ENCODE results near the gene IPP.

Gene IPP

GRCh38 chr1:45787905-45788304, 37.5 kb upstream of the IPP start:
- Histone ChIP-seq H4K20me1 (ENCODE audit: insufficient read depth, low read length, poor library complexity, severe bottlenecking) (no peaks in the 10 kb centered on the region), H3K4me2 (ENCODE audit: low read depth, low read length, poor library complexity, severe bottlenecking) (no peak overlapping the region), H3F3A (ENCODE audit: low read depth) (no peaks in the 10 kb centered on the region), H3K9me2 (replicated peaks; ENCODE audit: low read depth, low read length) (no peaks in the 10 kb centered on the region), H3K27me3 (ENCODE audit: insufficient read depth, low read length, poor library complexity, severe bottlenecking) (peaks cover 17% of the 10 kb centered on the region), H3K9ac (ENCODE audit: low read depth, low read length, poor library complexity, severe bottlenecking) (no peak overlapping the region), H3K9me3 (ENCODE audit: insufficient read depth, low read depth, low read length) (no peaks in the 10 kb centered on the region), H3K4me1 (ENCODE audit: insufficient read depth, low read length, poor library complexity, severe bottlenecking) (peaks cover 5% of the 10 kb centered on the region), H3K4me3 (ENCODE audit: low read length, poor library complexity, severe bottlenecking) (no peak overlapping the region), H2AFZ (ENCODE audit: low read length) (no peak overlapping the region), H3K79me2 (ENCODE audit: insufficient read depth, low read length) (no peaks in the 10 kb centered on the region), H3K36me3 (ENCODE audit: insufficient read depth, low read length) (no peaks in the 10 kb centered on the region)
- TF ChIP-seq EZH2phosphoT487 (IDR thresholded peaks at IDR 0.05; ENCODE audit: borderline replicate concordance) (no peak), CTCF (conservative IDR thresholded peaks at IDR 0.05; ENCODE audit: low read length) (no peak)

DNA sequence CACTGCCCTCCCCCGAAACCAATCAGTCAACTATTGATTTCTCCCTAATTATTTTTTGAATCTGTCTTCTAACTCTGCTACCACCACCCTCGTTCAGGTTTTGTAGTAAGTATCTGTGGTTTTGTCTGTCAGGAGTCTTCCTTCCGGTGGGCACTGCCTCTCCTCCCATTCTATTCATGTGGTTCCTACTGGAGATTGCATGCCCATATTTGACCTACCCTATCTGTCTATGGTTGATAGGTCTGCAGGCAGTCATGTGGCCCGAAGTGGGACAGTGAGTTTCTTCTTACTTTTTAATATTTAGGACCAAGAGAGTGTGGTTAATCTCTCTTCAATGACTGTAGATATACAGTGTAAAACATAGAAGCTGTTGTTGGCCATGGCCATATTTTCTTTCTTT, 35.1 kb upstream of the IPP start:
- no peaks in the 10 kb centered on the region for H3K9me3 ChIP-seq (ENCODE audit: insufficient read depth, low read depth, low read length)
- peaks cover 5% of the 10 kb centered on the region for H3K4me1 ChIP-seq (ENCODE audit: insufficient read depth, low read length, poor library complexity, severe bottlenecking)
- no peak overlapping the region for H3K9ac ChIP-seq (ENCODE audit: low read depth, low read length, poor library complexity, severe bottlenecking)
- no peaks in the 10 kb centered on the region for H3K9me2 ChIP-seq (replicated peaks; ENCODE audit: low read depth, low read length)
- H3K4me3 ChIP-seq (ENCODE audit: low read length, poor library complexity, severe bottlenecking): peak overlapping the region; percentile 38
- no peaks in the 10 kb centered on the region for H3K36me3 ChIP-seq (ENCODE audit: insufficient read depth, low read length)
- H3K27me3 ChIP-seq (ENCODE audit: insufficient read depth, low read length, poor library complexity, severe bottlenecking): peaks cover 17% of the 10 kb centered on the region
- H4K20me1 ChIP-seq (ENCODE audit: insufficient read depth, low read length, poor library complexity, severe bottlenecking): no peaks in the 10 kb centered on the region
- H3K4me2 ChIP-seq (ENCODE audit: low read depth, low read length, poor library complexity, severe bottlenecking): peak overlapping the region; percentile 34
- H2AFZ ChIP-seq (ENCODE audit: low read length): no peak overlapping the region
- TF ChIP-seq EZH2phosphoT487 (IDR thresholded peaks at IDR 0.05; ENCODE audit: borderline replicate concordance) (no peak), CTCF (conservative IDR thresholded peaks at IDR 0.05; ENCODE audit: low read length) (no peak)
- no peaks in the 10 kb centered on the region for H3F3A ChIP-seq (ENCODE audit: low read depth)
- no peaks in the 10 kb centered on the region for H3K79me2 ChIP-seq (ENCODE audit: insufficient read depth, low read length)

DNA sequence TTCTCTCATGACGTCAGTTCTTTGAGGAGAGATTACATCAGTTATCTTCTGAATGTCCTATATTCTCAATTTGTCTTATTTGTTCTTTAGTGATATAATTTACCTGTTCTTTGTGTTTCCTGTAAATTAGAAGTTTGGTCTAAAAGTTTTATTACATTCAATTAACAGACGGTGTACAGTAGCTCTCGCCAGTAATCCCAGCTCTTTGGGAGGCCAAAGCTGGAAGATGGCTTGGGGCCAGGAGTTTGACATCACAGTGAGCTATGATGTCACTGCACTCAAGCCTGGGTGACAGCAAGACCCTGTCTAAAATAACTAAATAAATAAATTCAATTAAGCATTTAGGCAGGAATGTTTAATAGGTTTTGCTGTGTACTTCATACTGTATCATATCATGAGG, 25.3 kb upstream of the IPP start:
- no peaks in the 10 kb centered on the region for H3F3A ChIP-seq (ENCODE audit: low read depth)
- TF ChIP-seq CTCF (conservative IDR thresholded peaks at IDR 0.05; ENCODE audit: low read length) (no peak), EZH2phosphoT487 (IDR thresholded peaks at IDR 0.05; ENCODE audit: borderline replicate concordance) (no peak)
- H3K79me2 ChIP-seq (ENCODE audit: insufficient read depth, low read length): no peaks in the 10 kb centered on the region
- no peaks in the 10 kb centered on the region for H4K20me1 ChIP-seq (ENCODE audit: insufficient read depth, low read length, poor library complexity, severe bottlenecking)
- H3K36me3 ChIP-seq (ENCODE audit: insufficient read depth, low read length): no peaks in the 10 kb centered on the region
- H3K4me3 ChIP-seq (ENCODE audit: low read length, poor library complexity, severe bottlenecking): no peak overlapping the region
- H2AFZ ChIP-seq (ENCODE audit: low read length): no peak overlapping the region
- H3K4me2 ChIP-seq (ENCODE audit: low read depth, low read length, poor library complexity, severe bottlenecking): no peak overlapping the region
- H3K9me3 ChIP-seq (ENCODE audit: insufficient read depth, low read depth, low read length): no peaks in the 10 kb centered on the region
- no peaks in the 10 kb centered on the region for H3K4me1 ChIP-seq (ENCODE audit: insufficient read depth, low read length, poor library complexity, severe bottlenecking)
- H3K9me2 ChIP-seq (replicated peaks; ENCODE audit: low read depth, low read length): no peaks in the 10 kb centered on the region
- H3K9ac ChIP-seq (ENCODE audit: low read depth, low read length, poor library complexity, severe bottlenecking): no peak overlapping the region
- no peaks in the 10 kb centered on the region for H3K27me3 ChIP-seq (ENCODE audit: insufficient read depth, low read length, poor library complexity, severe bottlenecking)
